Neuronal stem cell (in vitro differentiated cells): ENCODE data around the gene SOST.

Experiments
- DNase-seq: peaks from one replicate; pipeline ENCODE4 v3.0.0-alpha.2; 2013; ENCODE audit warnings: low spot score
- H2AFZ ChIP-seq: one replicate; pipeline ENCODE4 v1.6.1; 2013; ENCODE audit warnings: mild to moderate bottlenecking, low read length, inconsistent platforms
- H2AK5ac ChIP-seq: 2 replicates; pipeline ENCODE4 v1.6.1; 2013; ENCODE audit warnings: low read depth, mild to moderate bottlenecking, inconsistent platforms, low read length, moderate library complexity, mixed read lengths
- H2BK120ac ChIP-seq: 2 replicates; pipeline ENCODE4 v1.6.1; 2013; ENCODE audit warnings: low read depth, mild to moderate bottlenecking, inconsistent platforms, low read length, moderate library complexity, mixed read lengths
- H2BK12ac ChIP-seq: one replicate; pipeline ENCODE4 v1.6.1; 2013; ENCODE audit warnings: low read length, inconsistent platforms
- H2BK15ac ChIP-seq: 2 replicates; pipeline ENCODE4 v1.6.1; 2013; ENCODE audit warnings: mild to moderate bottlenecking, low read length, inconsistent platforms, mixed read lengths
- H2BK5ac ChIP-seq: one replicate; pipeline ENCODE4 v1.6.1; 2013; ENCODE audit warnings: inconsistent platforms, mild to moderate bottlenecking, low read length, moderate library complexity
- H3K14ac ChIP-seq: one replicate; pipeline ENCODE4 v1.6.1; 2013; ENCODE audit warnings: low read length, inconsistent platforms
- H3K18ac ChIP-seq: 2 replicates; pipeline ENCODE4 v1.6.1; 2013; ENCODE audit warnings: low read length, inconsistent platforms
- H3K23ac ChIP-seq: 2 replicates; pipeline ENCODE4 v1.6.1; 2013; ENCODE audit warnings: low read depth, mild to moderate bottlenecking, mixed read lengths, low read length, inconsistent platforms; ENCODE audit not compliant: poor library complexity
- H3K27ac ChIP-seq: replicated peaks from 3 replicates; pipeline ENCODE4 v1.5.1; 2013; ENCODE audit warnings: low read length, inconsistent platforms
- H3K27me3 ChIP-seq, 3 experiments: 2 replicates each; pipeline ENCODE4 v1.6.1; 2013; ENCODE audit warnings: low read length in 3 of 3, mild to moderate bottlenecking in 2 of 3, inconsistent platforms in 1 of 3, low read depth in 1 of 3, mixed read lengths in 1 of 3, moderate library complexity in 1 of 3; ENCODE audit not compliant: control insufficient read depth in 3 of 3, insufficient read depth in 3 of 3
- H3K36me3 ChIP-seq, 2 donors: replicated peaks in 1 of 2; 2 replicates each; pipeline ENCODE4 v1.6.1; 2013; ENCODE audit warnings: low read length in 2 of 2; ENCODE audit not compliant: control insufficient read depth in 2 of 2, insufficient read depth in 2 of 2
- H3K4ac ChIP-seq: 2 replicates; pipeline ENCODE4 v1.6.1; 2013; ENCODE audit warnings: inconsistent platforms, mild to moderate bottlenecking, low read length, moderate library complexity
- H3K4me1 ChIP-seq, 2 donors: 1 replicate in 1 of 2; 2 replicates in 1 of 2; pipeline ENCODE4 v1.6.1; 2013; ENCODE audit warnings: low read length in 2 of 2, low read depth in 1 of 2; ENCODE audit not compliant: control insufficient read depth in 2 of 2, insufficient read depth in 1 of 2
- H3K4me2 ChIP-seq: one replicate; pipeline ENCODE4 v1.6.1; 2013; ENCODE audit warnings: mild to moderate bottlenecking, low read length, inconsistent platforms; ENCODE audit not compliant: insufficient read depth, poor library complexity, severe bottlenecking
- H3K4me3 ChIP-seq, 2 donors: 2 replicates each; pipeline ENCODE4 v1.5.1; 2013; ENCODE audit warnings: low read length in 2 of 2, mild to moderate bottlenecking in 2 of 2, inconsistent platforms in 1 of 2, moderate library complexity in 1 of 2
- H3K79me1 ChIP-seq: one replicate; pipeline ENCODE4 v1.6.1; 2013; ENCODE audit warnings: low read depth, mild to moderate bottlenecking, inconsistent platforms, low read length, moderate library complexity
- H3K9ac ChIP-seq: one replicate; pipeline ENCODE4 v1.6.1; 2013; ENCODE audit warnings: mild to moderate bottlenecking, low read depth, low read length, inconsistent platforms; ENCODE audit not compliant: poor library complexity
- H3K9me3 ChIP-seq, 2 donors: replicated peaks in 1 of 2; 2 replicates each; pipeline versions ENCODE3 to v1.6.1; 2013; ENCODE audit warnings: low read length in 2 of 2, mild to moderate bottlenecking in 2 of 2, inconsistent platforms in 1 of 2, low read depth in 1 of 2, mixed read lengths in 1 of 2, moderate library complexity in 1 of 2; ENCODE audit not compliant: control insufficient read depth in 2 of 2, insufficient read depth in 1 of 2
- H4K8ac ChIP-seq: one replicate; pipeline ENCODE4 v1.6.1; 2013; ENCODE audit warnings: low read depth, mild to moderate bottlenecking, inconsistent platforms, low read length, moderate library complexity
- H4K91ac ChIP-seq: one replicate; pipeline ENCODE4 v1.6.1; 2013; ENCODE audit warnings: low read length, low read depth, mild to moderate bottlenecking, inconsistent platforms; ENCODE audit not compliant: poor library complexity
- WGBS, 2 donors: extraction: QIAGEN DNeasy Blood & Tissue Kit; methylation state at CpG; one replicate each; pipeline ENCODE4 v1.1.7; 2013; ENCODE audit warnings: missing lambda C conversion rate in 2 of 2, mixed read lengths in 1 of 2; ENCODE audit not compliant: insufficient read length in 2 of 2, insufficient replicate concordance in 1 of 2; ENCODE audit errors: extremely low coverage in 2 of 2; 5-methylcytosine and 5-hydroxymethylcytosine counted together

The SOST gene

GRCh38 chr17:43778337-43779144 is 19.9 kb upstream of the SOST start, which contains the start of gene DUSP3:
TSS of gene DUSP3 (minus strand) at chr17:43778977. CDS start at chr17:43778924, 53 bp downstream.
- WGBS, 2 donors: no CpG with 5 or more reads among the region's 100 CpGs
- Histone ChIP-seq H3K4me3 (peak within 1 kb of the TSS; percentile 88 to 95), H3K9me3 (no peaks in the 10 kb centered on the region)

DNA sequence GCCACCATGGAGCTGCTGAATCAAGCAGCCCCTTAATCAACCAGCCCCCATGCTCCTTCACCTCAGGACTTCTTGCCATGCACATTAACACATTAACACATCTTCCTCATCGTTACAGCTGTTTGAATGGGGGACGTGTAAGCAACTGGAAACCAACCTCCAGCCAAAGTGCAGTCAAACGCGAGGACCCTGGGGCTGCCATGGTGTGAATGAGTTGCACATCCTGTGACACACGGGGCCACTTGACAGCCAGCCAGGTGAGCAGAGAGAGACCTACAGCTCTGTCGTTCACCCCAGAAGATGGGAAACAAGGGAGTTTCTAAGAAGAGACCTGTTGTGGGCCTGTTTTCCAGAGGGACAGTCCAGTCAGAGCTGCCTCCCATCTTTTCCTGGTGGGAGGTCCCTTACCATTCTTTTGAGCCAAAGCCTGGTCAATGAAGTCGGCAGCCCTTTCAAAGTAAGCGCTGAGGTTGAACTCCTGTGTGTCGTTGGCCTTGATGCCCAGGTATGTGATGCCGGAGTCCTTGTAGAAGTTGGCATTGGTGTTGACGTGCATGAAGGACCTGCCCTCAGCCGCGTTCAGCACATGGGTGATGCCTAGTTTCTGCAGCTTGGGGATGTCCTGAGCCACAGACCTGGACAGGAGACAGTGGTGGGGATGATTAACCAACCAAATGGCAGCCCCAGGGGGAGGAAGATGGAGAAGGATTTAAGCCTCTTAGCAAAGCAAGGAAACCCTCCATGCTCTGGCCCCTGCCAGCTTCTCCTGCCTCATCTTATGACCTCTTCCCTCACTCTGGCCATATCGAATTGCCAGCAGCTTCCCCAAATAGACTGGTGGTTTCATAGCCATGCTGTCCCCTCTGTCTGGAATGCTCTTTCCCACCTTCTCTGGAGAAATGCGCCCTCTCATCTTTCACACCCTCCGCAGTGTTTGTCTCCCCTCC is 16.0 kb upstream of the SOST start:
- Histone ChIP-seq H2BK12ac (no peak overlapping the region), H3K9ac (no peak overlapping the region), H3K9me3 (no peaks in the 10 kb centered on the region), H4K8ac (no peak overlapping the region), H3K4me2 (no peak overlapping the region), H2AFZ (no peak overlapping the region), H3K14ac (no peak overlapping the region), H2BK5ac (no peak overlapping the region), H3K4me1 (peaks cover 2 to 4% of the 10 kb centered on the region in 2 donors), H2BK120ac (no peak overlapping the region), H3K27ac (no peak overlapping the region), H2AK5ac (no peak overlapping the region), H3K4me3 (no peak overlapping the region), H3K79me1 (peaks cover 7% of the 10 kb centered on the region), H3K4ac (no peak overlapping the region), H3K23ac (no peak overlapping the region), H2BK15ac (no peak overlapping the region), H3K36me3 (peaks cover 27 to 40% of the 10 kb centered on the region in 2 donors), H3K18ac (no peak overlapping the region), H4K91ac (no peak overlapping the region), H3K27me3 (peaks cover 0 to 4% (median 4%) of the 10 kb centered on the region in 3 experiments)
- WGBS, 2 donors: no CpG with 5 or more reads among the region's 16 CpGs
- no peak for DNase-seq

More at GRCh38 chr17:43778337-43779144, 19.9 kb upstream of the SOST start, which contains the start of gene DUSP3:
- Histone ChIP-seq H3K27ac (peak within 1 kb of the TSS; percentile 84), H3K9ac (peak within 1 kb of the TSS; percentile 97), H4K91ac (no peak within 1 kb of the TSS), H3K4me1 (peaks cover 4% of the 10 kb centered on the region in 2 donors), H3K36me3 (peaks cover 11 to 14% of the 10 kb centered on the region in 2 donors), H3K4me2 (peak within 1 kb of the TSS; percentile 66), H2BK120ac (peak within 1 kb of the TSS; percentile 85), H2AFZ (peak within 1 kb of the TSS; percentile 98), H4K8ac (no peak within 1 kb of the TSS), H2BK5ac (peak within 1 kb of the TSS; percentile 89), H3K23ac (peak within 1 kb of the TSS; percentile 90), H3K79me1 (peaks cover 5% of the 10 kb centered on the region), H3K14ac (peak within 1 kb of the TSS; percentile 5), H2BK12ac (no peak within 1 kb of the TSS), H2BK15ac (peak within 1 kb of the TSS; percentile 94), H3K27me3 (peaks cover 0 to 42% (median 14%) of the 10 kb centered on the region in 3 experiments), H3K18ac (peak within 1 kb of the TSS; percentile 100), H2AK5ac (no peak within 1 kb of the TSS), H3K4ac (peak within 1 kb of the TSS; percentile 61)
- DNase-seq: peak; percentile 86

DNA sequence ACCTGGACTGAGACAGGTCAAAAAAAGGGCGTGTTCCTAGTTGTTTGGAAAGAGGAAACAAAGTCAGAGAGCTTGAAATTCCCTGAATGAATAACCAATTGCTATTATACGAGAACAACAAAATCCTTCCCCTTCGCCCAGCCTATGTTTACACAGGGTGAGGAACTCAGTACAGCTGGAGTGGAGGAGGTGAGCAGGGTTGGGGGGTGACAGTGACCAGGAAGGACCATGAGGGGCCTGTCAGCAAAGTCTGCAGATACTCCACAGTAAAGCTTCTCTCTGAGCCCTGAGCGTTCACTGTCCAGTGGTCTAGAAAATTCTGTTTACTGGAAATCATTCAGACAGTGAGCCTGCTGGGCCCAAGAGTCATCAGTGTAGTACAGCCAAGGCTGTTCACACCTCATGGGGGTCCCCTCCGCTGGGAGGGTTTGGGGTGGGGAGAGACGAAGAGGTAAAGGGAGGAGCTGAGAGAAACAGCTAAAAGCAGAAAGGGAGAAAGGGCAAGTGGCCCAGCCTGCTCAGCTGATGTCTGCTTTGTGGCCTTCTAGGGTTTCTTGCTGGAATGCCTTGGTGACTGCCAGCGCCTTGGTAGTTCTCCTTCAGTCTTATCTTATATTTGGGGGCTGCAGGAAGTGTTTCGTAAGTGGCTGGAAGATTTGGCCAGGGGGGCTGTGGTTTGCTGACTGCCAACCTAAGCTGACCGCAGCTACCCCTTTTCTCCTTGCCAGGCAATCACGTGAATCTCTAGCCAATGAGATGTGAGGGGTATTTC is 14.5 kb upstream of the SOST start:
- Histone ChIP-seq H3K27me3 (no peaks in the 10 kb centered on the region), H3K4me1 (no peaks in the 10 kb centered on the region), H2BK15ac (no peak overlapping the region), H2AFZ (no peak overlapping the region), H3K4me2 (no peak overlapping the region), H3K4me3 (no peak overlapping the region), H3K36me3 (peaks cover 33 to 53% of the 10 kb centered on the region in 2 donors), H3K79me1 (peaks cover 7% of the 10 kb centered on the region), H2BK5ac (no peak overlapping the region), H3K23ac (no peak overlapping the region), H2BK120ac (no peak overlapping the region), H3K14ac (no peak overlapping the region), H3K9me3 (no peaks in the 10 kb centered on the region), H2AK5ac (no peak overlapping the region), H3K9ac (no peak overlapping the region), H4K91ac (no peak overlapping the region), H2BK12ac (no peak overlapping the region), H3K4ac (no peak overlapping the region), H3K18ac (no peak overlapping the region), H4K8ac (no peak overlapping the region), H3K27ac (no peak overlapping the region)
- DNase-seq: no peak
- WGBS, 2 donors: no CpG with 5 or more reads among the region's 10 CpGs
